SK-N-SH (cell line): ENCODE results near the gene ARSJ. TPM values are rescaled to one million over a fixed set of nuclear protein-coding genes. Genes with fewer than 3 reads are reported as not detected.

Experiments
- CTCF ChIA-PET: fragments of 300-600, 350-600 bp; formaldehyde crosslinking; extraction: SDS; loops from one replicate; lab custom pipeline; 2021; lab: Yijun Ruan, JAX
- POLR2A ChIA-PET: fragments of 350-600 bp; sonication (Branson Sonifier 250); formaldehyde crosslinking; extraction: SDS; loops from one replicate; lab custom pipeline; 2020; ENCODE audit warnings: antibody characterized with exemption, inconsistent platforms; lab: Yijun Ruan, JAX
- DNase-seq: peaks from one replicate; pipeline ENCODE4 v3.0.0; 2012
- H2AFZ ChIP-seq: fragments of 200-600 bp; sonication (generic); 2 replicates; pipeline ENCODE4 v1.8.1; 2016; ENCODE audit warnings: antibody characterized with exemption, mild to moderate bottlenecking, low read depth
- H3F3A ChIP-seq: fragments of 200-600 bp; sonication (generic); replicated peaks from 2 replicates; pipeline ENCODE3; 2016; ENCODE audit warnings: antibody characterized with exemption, mild to moderate bottlenecking; ENCODE audit not compliant: insufficient read depth
- H3K27ac ChIP-seq, 2 experiments: fragments of 200-500 bp in 1 of 2; fragments of 200-600 bp in 1 of 2; sonication (Bioruptor generic) in 1 of 2; sonication (generic), shearing (Covaris generic) in 1 of 2; 2 replicates each; pipeline versions ENCODE4 v1.5.1 to v1.6.1; 2014 to 2016; ENCODE audit warnings: low read depth in 2 of 2, inconsistent platforms in 1 of 2, low read length in 1 of 2, mild to moderate bottlenecking in 1 of 2, mixed read lengths in 1 of 2
- H3K27me3 ChIP-seq: fragments of 200-600 bp; sonication (generic), shearing (Covaris generic); 2 replicates; pipeline ENCODE4 v1.6.1; 2016; ENCODE audit warnings: mixed run types; ENCODE audit not compliant: insufficient read depth
- H3K36me3 ChIP-seq, 2 experiments: fragments of 200-500 bp in 1 of 2; fragments of 200-600 bp in 1 of 2; sonication (Bioruptor generic) in 1 of 2; sonication (generic) in 1 of 2; replicated peaks in 1 of 2; 2 replicates each; pipeline versions ENCODE3 to v1.5.1; 2014 to 2016; ENCODE audit warnings: low read length in 1 of 2, mild to moderate bottlenecking in 1 of 2; ENCODE audit not compliant: insufficient read depth in 2 of 2, control insufficient read depth in 1 of 2
- H3K4me1 ChIP-seq, 2 experiments: fragments of 200-500 bp in 1 of 2; fragments of 200-600 bp in 1 of 2; sonication (Bioruptor generic) in 1 of 2; sonication (generic), shearing (Covaris generic) in 1 of 2; 2 replicates each; pipeline versions ENCODE4 v1.5.1 to v1.6.1; 2014 to 2016; ENCODE audit warnings: low read depth in 1 of 2, low read length in 1 of 2, mixed run types in 1 of 2; ENCODE audit not compliant: insufficient read depth in 2 of 2, control insufficient read depth in 1 of 2
- H3K4me2 ChIP-seq: fragments of 200-600 bp; sonication (generic), shearing (Covaris generic); 2 replicates; pipeline ENCODE4 v1.6.1; 2017; ENCODE audit warnings: mixed run types
- H3K4me3 ChIP-seq, 2 experiments: fragments of 200-500 bp in 1 of 2; fragments of 200-600 bp in 1 of 2; sonication (Bioruptor generic) in 1 of 2; sonication (generic), shearing (Covaris generic) in 1 of 2; 2 replicates each; pipeline versions ENCODE4 v1.5.1 to v1.8.1; 2014 to 2016; ENCODE audit warnings: low read depth in 2 of 2, inconsistent platforms in 1 of 2, low read length in 1 of 2, mild to moderate bottlenecking in 1 of 2, mixed read lengths in 1 of 2, moderate library complexity in 1 of 2
- H3K79me2 ChIP-seq: fragments of 200-600 bp; sonication (generic); 2 replicates; pipeline ENCODE4 v1.8.1; 2017; ENCODE audit warnings: mild to moderate bottlenecking; ENCODE audit not compliant: insufficient read depth
- H3K9ac ChIP-seq: fragments of 200-600 bp; sonication (generic); 2 replicates; pipeline ENCODE4 v1.6.1; 2017; ENCODE audit warnings: mixed run types
- H3K9me2 ChIP-seq: fragments of 200-600 bp; sonication (generic); 2 replicates; pipeline ENCODE4 v1.6.1; 2017; ENCODE audit warnings: mixed run types
- H3K9me3 ChIP-seq: fragments of 200-600 bp; sonication (generic); 2 replicates; pipeline ENCODE4 v1.6.1; 2017; ENCODE audit warnings: mixed run types, mild to moderate bottlenecking, moderate library complexity
- H4K20me1 ChIP-seq: fragments of 200-600 bp; sonication (generic); 2 replicates; pipeline ENCODE4 v1.6.1; 2017; ENCODE audit warnings: mild to moderate bottlenecking, mixed run types; ENCODE audit not compliant: insufficient read depth
- ELF1 ChIP-seq: IDR thresholded peaks from 2 replicates; pipeline ENCODE4 v1.4.0; 2012
- EP300 ChIP-seq, 2 experiments: IDR thresholded peaks; 2 replicates each; pipeline versions ENCODE4 v1.4.0 to v1.6.1; 2012; ENCODE audit warnings: borderline replicate concordance in 1 of 2, low read depth in 1 of 2, low read length in 1 of 2
- FOXJ3 ChIP-seq: sonication (generic); formaldehyde crosslinking; IDR thresholded peaks from 2 replicates; pipeline ENCODE4 v1.5.1; 2020; ENCODE audit warnings: mild to moderate bottlenecking, missing genetic modification reagents
- FOXM1 ChIP-seq: IDR thresholded peaks from 2 replicates; pipeline ENCODE4 v1.4.0; 2012; ENCODE audit warnings: low read depth, mild to moderate bottlenecking
- GABPA ChIP-seq: IDR thresholded peaks from 2 replicates; pipeline ENCODE4 v1.4.0; 2012; ENCODE audit warnings: low read depth, mild to moderate bottlenecking
- JUND ChIP-seq: IDR thresholded peaks from 2 replicates; pipeline ENCODE4 v1.4.0; 2012
- MEF2A ChIP-seq: IDR thresholded peaks from 2 replicates; pipeline ENCODE4 v1.4.0; 2012; ENCODE audit warnings: low read depth, borderline replicate concordance
- MXI1 ChIP-seq: IDR thresholded peaks from 2 replicates; pipeline ENCODE4 v1.6.1; 2012; ENCODE audit warnings: mild to moderate bottlenecking, low read depth, low read length, improper control_type of control experiment
- NRF1 ChIP-seq: IDR thresholded peaks from 2 replicates; pipeline ENCODE4 v1.6.1; 2012; ENCODE audit warnings: low read depth, mild to moderate bottlenecking, low read length
- RAD21 ChIP-seq: IDR thresholded peaks from 2 replicates; pipeline ENCODE4 v1.6.1; 2012; ENCODE audit warnings: mild to moderate bottlenecking, low read length
- RCOR1 ChIP-seq: fragments of 150-350 bp; IDR thresholded peaks from 2 replicates; pipeline ENCODE4 v1.6.1; 2017; ENCODE audit warnings: antibody characterized with exemption, low read length
- SIN3A ChIP-seq: IDR thresholded peaks from 2 replicates; pipeline ENCODE4 v1.6.1; 2012; ENCODE audit warnings: low read depth, mild to moderate bottlenecking, low read length, moderate library complexity, borderline replicate concordance
- TAF1 ChIP-seq: IDR thresholded peaks from 2 replicates; pipeline ENCODE4 v1.6.1; 2012; ENCODE audit warnings: low read depth, mild to moderate bottlenecking, low read length, moderate library complexity, borderline replicate concordance
- TCF12 ChIP-seq: IDR thresholded peaks from 2 replicates; pipeline ENCODE4 v1.4.0; 2012
- TEAD4 ChIP-seq: IDR thresholded peaks from 2 replicates; pipeline ENCODE4 v1.4.0; 2012; ENCODE audit warnings: mild to moderate bottlenecking, borderline replicate concordance; ENCODE audit not compliant: insufficient read depth
- YY1 ChIP-seq: IDR thresholded peaks from 2 replicates; pipeline ENCODE4 v1.4.0; 2012; ENCODE audit warnings: low read depth, mild to moderate bottlenecking
- polyA plus RNA-seq, 3 experiments: library from polyadenylated mRNA; depleted of rRNA; stranded (reverse); fragments of >200 nt; gene quantifications; 2 replicates each; pipeline ENCODE4 v1.2.3, GENCODE V29; 2012
- TF ChIP-seq, protein P1 (sequence below): IDR thresholded peaks from 2 replicates; pipeline ENCODE4 v1.4.0; 2012; ENCODE audit warnings: low read depth
- TF ChIP-seq, protein P2 (sequence below): IDR thresholded peaks from 2 replicates; pipeline ENCODE4; 2012
- TF ChIP-seq, protein P3 (sequence below): fragments of 200-600 bp; sonication (generic); IDR thresholded peaks from 2 replicates; pipeline ENCODE4 v1.6.1; 2017; ENCODE audit warnings: antibody characterized with exemption, mild to moderate bottlenecking, moderate library complexity
- TF ChIP-seq, protein P4 (sequence below): fragments of 150-350 bp; IDR thresholded peaks from 2 replicates; pipeline ENCODE4 v1.6.1; 2017; ENCODE audit warnings: antibody characterized with exemption, low read length, low read depth, borderline replicate concordance
- TF ChIP-seq, protein P5 (sequence below): fragments of 150-350 bp; IDR thresholded peaks from 2 replicates; pipeline ENCODE4 v1.6.1; 2016; ENCODE audit warnings: mild to moderate bottlenecking, low read depth, low read length
- TF ChIP-seq, protein P6 (sequence below): IDR thresholded peaks from 2 replicates; pipeline ENCODE4 v1.6.1; 2012; ENCODE audit warnings: mild to moderate bottlenecking, low read depth, low read length, moderate library complexity

ARSJ gene
- polyA plus RNA-seq, 1 of the 3 experiments (the other 2 are of a cell fraction), result 30.4 TPM

DNA sequence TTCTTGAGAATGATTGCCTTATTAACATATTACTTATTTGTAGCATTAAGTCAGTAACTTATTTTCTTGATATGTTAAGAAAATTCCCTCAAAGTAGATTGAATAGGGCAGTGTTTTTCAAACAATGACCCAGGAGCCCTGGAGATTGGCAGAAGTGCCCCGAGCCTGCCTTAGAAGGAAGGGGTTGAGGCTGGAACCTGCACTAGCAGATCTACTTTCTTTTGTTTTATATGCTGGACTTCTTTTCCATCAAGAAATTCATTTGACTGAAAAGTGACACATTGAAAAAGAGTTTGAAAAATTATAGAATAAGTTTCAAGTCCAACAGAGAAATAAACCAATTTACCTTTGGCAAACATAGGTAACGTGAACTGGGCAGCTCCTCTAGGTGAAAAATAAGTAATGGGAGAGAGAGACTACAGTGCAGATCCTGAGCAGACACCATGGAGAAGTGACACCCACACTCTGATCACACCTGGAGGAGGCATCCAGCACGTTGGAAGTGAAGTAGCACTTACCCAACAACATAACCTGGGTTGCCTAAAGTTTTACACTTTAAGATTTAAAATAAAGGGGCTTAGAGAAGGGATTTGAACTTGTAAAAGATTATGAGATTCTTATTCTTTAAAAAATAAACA, 18.6 kb downstream of the ARSJ start (continued):
- TF ChIP-seq ELF1 (no peak), TAF1 (no peak), TEAD4 (no peak), RAD21 (no peak), NRF1 (no peak), FOXM1 (no peak), RCOR1 (no peak), GABPA (no peak)
- TF ChIP-seq, protein P1, sequence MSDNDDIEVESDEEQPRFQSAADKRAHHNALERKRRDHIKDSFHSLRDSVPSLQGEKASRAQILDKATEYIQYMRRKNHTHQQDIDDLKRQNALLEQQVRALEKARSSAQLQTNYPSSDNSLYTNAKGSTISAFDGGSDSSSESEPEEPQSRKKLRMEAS, result no peak
- TF ChIP-seq, protein P2, sequence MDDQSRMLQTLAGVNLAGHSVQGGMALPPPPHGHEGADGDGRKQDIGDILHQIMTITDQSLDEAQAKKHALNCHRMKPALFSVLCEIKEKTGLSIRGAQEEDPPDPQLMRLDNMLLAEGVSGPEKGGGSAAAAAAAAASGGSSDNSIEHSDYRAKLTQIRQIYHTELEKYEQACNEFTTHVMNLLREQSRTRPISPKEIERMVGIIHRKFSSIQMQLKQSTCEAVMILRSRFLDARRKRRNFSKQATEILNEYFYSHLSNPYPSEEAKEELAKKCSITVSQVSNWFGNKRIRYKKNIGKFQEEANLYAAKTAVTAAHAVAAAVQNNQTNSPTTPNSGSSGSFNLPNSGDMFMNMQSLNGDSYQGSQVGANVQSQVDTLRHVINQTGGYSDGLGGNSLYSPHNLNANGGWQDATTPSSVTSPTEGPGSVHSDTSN, result no peak
- TF ChIP-seq, protein P3, sequence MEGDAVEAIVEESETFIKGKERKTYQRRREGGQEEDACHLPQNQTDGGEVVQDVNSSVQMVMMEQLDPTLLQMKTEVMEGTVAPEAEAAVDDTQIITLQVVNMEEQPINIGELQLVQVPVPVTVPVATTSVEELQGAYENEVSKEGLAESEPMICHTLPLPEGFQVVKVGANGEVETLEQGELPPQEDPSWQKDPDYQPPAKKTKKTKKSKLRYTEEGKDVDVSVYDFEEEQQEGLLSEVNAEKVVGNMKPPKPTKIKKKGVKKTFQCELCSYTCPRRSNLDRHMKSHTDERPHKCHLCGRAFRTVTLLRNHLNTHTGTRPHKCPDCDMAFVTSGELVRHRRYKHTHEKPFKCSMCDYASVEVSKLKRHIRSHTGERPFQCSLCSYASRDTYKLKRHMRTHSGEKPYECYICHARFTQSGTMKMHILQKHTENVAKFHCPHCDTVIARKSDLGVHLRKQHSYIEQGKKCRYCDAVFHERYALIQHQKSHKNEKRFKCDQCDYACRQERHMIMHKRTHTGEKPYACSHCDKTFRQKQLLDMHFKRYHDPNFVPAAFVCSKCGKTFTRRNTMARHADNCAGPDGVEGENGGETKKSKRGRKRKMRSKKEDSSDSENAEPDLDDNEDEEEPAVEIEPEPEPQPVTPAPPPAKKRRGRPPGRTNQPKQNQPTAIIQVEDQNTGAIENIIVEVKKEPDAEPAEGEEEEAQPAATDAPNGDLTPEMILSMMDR, result no peak
- TF ChIP-seq, protein P4, sequence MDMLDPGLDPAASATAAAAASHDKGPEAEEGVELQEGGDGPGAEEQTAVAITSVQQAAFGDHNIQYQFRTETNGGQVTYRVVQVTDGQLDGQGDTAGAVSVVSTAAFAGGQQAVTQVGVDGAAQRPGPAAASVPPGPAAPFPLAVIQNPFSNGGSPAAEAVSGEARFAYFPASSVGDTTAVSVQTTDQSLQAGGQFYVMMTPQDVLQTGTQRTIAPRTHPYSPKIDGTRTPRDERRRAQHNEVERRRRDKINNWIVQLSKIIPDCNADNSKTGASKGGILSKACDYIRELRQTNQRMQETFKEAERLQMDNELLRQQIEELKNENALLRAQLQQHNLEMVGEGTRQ, result no peak
- TF ChIP-seq, all 33 proteins: peak for 0

DNA sequence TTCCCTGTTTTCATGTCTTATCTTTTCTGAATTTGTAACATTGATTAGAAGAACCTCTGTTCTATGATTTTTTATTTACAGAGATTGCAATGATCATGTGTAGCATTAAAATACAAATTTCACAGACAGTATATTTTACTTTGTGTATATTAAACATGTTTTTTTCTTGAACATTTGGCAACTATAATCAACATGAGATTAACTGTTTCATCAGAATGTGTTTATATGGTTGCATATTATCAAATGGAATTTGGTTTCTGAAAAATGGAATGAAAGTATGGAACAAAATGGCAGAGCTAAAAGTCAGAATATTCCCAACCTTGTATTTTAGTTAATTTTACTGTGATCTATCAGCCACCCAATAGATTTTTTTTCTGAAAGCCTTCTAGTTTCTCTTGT, 19.9 kb downstream of the ARSJ start:
- TF ChIP-seq, protein P5, sequence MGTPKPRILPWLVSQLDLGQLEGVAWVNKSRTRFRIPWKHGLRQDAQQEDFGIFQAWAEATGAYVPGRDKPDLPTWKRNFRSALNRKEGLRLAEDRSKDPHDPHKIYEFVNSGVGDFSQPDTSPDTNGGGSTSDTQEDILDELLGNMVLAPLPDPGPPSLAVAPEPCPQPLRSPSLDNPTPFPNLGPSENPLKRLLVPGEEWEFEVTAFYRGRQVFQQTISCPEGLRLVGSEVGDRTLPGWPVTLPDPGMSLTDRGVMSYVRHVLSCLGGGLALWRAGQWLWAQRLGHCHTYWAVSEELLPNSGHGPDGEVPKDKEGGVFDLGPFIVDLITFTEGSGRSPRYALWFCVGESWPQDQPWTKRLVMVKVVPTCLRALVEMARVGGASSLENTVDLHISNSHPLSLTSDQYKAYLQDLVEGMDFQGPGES, result no peak
- TF ChIP-seq, protein P6, sequence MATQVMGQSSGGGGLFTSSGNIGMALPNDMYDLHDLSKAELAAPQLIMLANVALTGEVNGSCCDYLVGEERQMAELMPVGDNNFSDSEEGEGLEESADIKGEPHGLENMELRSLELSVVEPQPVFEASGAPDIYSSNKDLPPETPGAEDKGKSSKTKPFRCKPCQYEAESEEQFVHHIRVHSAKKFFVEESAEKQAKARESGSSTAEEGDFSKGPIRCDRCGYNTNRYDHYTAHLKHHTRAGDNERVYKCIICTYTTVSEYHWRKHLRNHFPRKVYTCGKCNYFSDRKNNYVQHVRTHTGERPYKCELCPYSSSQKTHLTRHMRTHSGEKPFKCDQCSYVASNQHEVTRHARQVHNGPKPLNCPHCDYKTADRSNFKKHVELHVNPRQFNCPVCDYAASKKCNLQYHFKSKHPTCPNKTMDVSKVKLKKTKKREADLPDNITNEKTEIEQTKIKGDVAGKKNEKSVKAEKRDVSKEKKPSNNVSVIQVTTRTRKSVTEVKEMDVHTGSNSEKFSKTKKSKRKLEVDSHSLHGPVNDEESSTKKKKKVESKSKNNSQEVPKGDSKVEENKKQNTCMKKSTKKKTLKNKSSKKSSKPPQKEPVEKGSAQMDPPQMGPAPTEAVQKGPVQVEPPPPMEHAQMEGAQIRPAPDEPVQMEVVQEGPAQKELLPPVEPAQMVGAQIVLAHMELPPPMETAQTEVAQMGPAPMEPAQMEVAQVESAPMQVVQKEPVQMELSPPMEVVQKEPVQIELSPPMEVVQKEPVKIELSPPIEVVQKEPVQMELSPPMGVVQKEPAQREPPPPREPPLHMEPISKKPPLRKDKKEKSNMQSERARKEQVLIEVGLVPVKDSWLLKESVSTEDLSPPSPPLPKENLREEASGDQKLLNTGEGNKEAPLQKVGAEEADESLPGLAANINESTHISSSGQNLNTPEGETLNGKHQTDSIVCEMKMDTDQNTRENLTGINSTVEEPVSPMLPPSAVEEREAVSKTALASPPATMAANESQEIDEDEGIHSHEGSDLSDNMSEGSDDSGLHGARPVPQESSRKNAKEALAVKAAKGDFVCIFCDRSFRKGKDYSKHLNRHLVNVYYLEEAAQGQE, result no peak
- TF ChIP-seq MXI1 (no peak), TCF12 (no peak), JUND (no peak), MEF2A (no peak), EP300 (IDR thresholded peaks at IDR 0.05; ENCODE audit: borderline replicate concordance in 1 of 2, low read depth in 1 of 2, low read length in 1 of 2) (no peak), SIN3A (no peak), YY1 (no peak), RAD21 (no peak), FOXJ3 (no peak)
- peaks cover 97% of the 10 kb centered on the region for H3K79me2 ChIP-seq
- peaks cover 51% of the 10 kb centered on the region for H3F3A ChIP-seq
- H3K4me3 ChIP-seq, result peak overlapping the region; percentile 12 to 34; a peak in 2 of 4 replicates
- H3K9me3 ChIP-seq, result no peaks in the 10 kb centered on the region
- CTCF ChIA-PET, result interaction anchor here (0.7 kb wide), 1 partner anchor 418 kb away, joined by 3 read pairs; no protein-coding TSS in a partner anchor
- no peaks in the 10 kb centered on the region for H3K9me2 ChIP-seq
- H4K20me1 ChIP-seq, result no peaks in the 10 kb centered on the region
- POLR2A ChIA-PET, result no interaction called here
- H3K4me1 ChIP-seq, result peaks cover 14 to 58% of the 10 kb centered on the region in 2 experiments; a peak in 3 of 4 replicates
- peak overlapping the region; percentile 65; the same call in 1 of the 2 replicates for H3K9ac ChIP-seq
- peaks cover 6 to 67% of the 10 kb centered on the region in 2 experiments for H3K36me3 ChIP-seq
- H3K4me2 ChIP-seq, result peak overlapping the region; percentile 51
- peak overlapping the region; percentile 68 to 96 for H3K27ac ChIP-seq
- H2AFZ ChIP-seq, result no peak overlapping the region
- DNase-seq, result no peak
- H3K27me3 ChIP-seq, result no peaks in the 10 kb centered on the region
